Panc1 (cell line): Measurements from ENCODE around the gene CAPN15. TPM values are rescaled to one million over a fixed set of nuclear protein-coding genes. Genes with fewer than 3 reads are reported as not detected.

Experiments
- ATAC-seq: fragments of 200-7000 bp; cut with Tn5 transposase; 2 replicates; pipeline ENCODE4 v1.9.1; 2020; ENCODE audit warnings: mild to moderate bottlenecking, moderate library complexity
- BruUV-seq: library from RNA; stranded (reverse); fragments of 400-500 nt; replicated peaks from 2 replicates; lab custom pipeline; 2021; lab: Mats Ljungman, UMichigan
- CTCF ChIA-PET: fragments of 300-600 bp; sonication (Branson Sonifier 250); formaldehyde crosslinking; loops from one replicate; lab custom pipeline; 2022; ENCODE audit warnings: antibody characterized with exemption; lab: Charles Lee
- POLR2A ChIA-PET: fragments of 300-600 bp; sonication (Branson Sonifier 250); formaldehyde crosslinking; loops from one replicate; lab custom pipeline; 2022; ENCODE audit warnings: antibody characterized with exemption; lab: Charles Lee
- DNase-seq: peaks from one replicate; pipeline ENCODE4 v3.0.0-alpha.2; 2010; ENCODE audit warnings: low read depth, low spot score
- H3K27ac ChIP-seq: 2 replicates; pipeline ENCODE4 v1.5.1; 2011; ENCODE audit warnings: mild to moderate bottlenecking, low read length, inconsistent platforms
- H3K27me3 ChIP-seq: fragments of 200-500 bp; sonication (Bioruptor generic); 2 replicates; pipeline ENCODE4 v1.6.0; 2014; ENCODE audit warnings: low read length, inconsistent platforms; ENCODE audit not compliant: control insufficient read depth, insufficient read depth
- H3K36me3 ChIP-seq: fragments of 200-500 bp; sonication (Bioruptor generic); 2 replicates; pipeline ENCODE4 v1.5.1; 2014; ENCODE audit warnings: inconsistent platforms, mild to moderate bottlenecking, low read length, moderate library complexity; ENCODE audit not compliant: control insufficient read depth, insufficient read depth
- H3K4me1 ChIP-seq: 2 replicates; pipeline ENCODE4 v1.5.1; 2011; ENCODE audit warnings: inconsistent platforms, mild to moderate bottlenecking, low read length, moderate library complexity; ENCODE audit not compliant: control insufficient read depth, insufficient read depth
- H3K4me3 ChIP-seq, 2 experiments: 2 replicates each; pipeline ENCODE4 v1.5.1; 2011 to 2012; ENCODE audit warnings: low read depth in 2 of 2, low read length in 2 of 2, mild to moderate bottlenecking in 2 of 2, inconsistent platforms in 1 of 2, moderate library complexity in 1 of 2
- H3K9me3 ChIP-seq: fragments of 200-500 bp; sonication (Bioruptor generic); 2 replicates; pipeline ENCODE4 v1.5.1; 2014; ENCODE audit warnings: low read depth, mild to moderate bottlenecking, inconsistent platforms, low read length, moderate library complexity; ENCODE audit not compliant: control insufficient read depth, insufficient read depth
- POLR2AphosphoS5 ChIP-seq: IDR thresholded peaks from 2 replicates; pipeline ENCODE4 v1.6.1; 2012; ENCODE audit warnings: mild to moderate bottlenecking, low read depth, low read length, moderate library complexity
- SIN3A ChIP-seq: IDR thresholded peaks from 2 replicates; pipeline ENCODE4 v1.6.1; 2012; ENCODE audit warnings: low read depth, mild to moderate bottlenecking, low read length, moderate library complexity, borderline replicate concordance; ENCODE audit not compliant: insufficient read depth
- TCF7L2 ChIP-seq: IDR thresholded peaks from 2 replicates; pipeline ENCODE4 v1.6.1; 2011; ENCODE audit warnings: mild to moderate bottlenecking, low read depth, low read length, inconsistent platforms
- in situ Hi-C: cut with HindIII; loops from 2 replicates; pipeline ENCODE4 v1.10.0; 2016; ENCODE audit warnings: low sequenced_read_pairs, low pct_unique_long_range_greater_than_20kb
- intact Hi-C: fragments of 100-400 bp; cut with micrococcal nuclease; formaldehyde crosslinking; loops from one replicate; pipeline ENCODE4 v1.10.0; 2022; ENCODE audit not compliant: unreplicated experiment
- total RNA-seq: library from RNA; stranded (reverse); gene quantifications from one replicate; pipeline ENCODE4 v1.2.1, GENCODE V29; 2021; ENCODE audit not compliant: unreplicated experiment
- TF ChIP-seq, protein P1 (sequence below): fragments of 450-650 bp; IDR thresholded peaks from 2 replicates; pipeline ENCODE4 v1.5.1; 2017; ENCODE audit warnings: mild to moderate bottlenecking
- TF ChIP-seq, protein P2 (sequence below), 2 experiments: IDR thresholded peaks; 2 replicates each; pipeline ENCODE4 v1.6.1; 2011 to 2012; ENCODE audit warnings: low read depth in 2 of 2, control low read depth in 1 of 2, low read length in 1 of 2, mild to moderate bottlenecking in 1 of 2, moderate library complexity in 1 of 2; ENCODE audit not compliant: insufficient read depth in 1 of 2

Gene CAPN15
- total RNA-seq, 1 experiment from 2014 or later = 78.5 TPM

DNA sequence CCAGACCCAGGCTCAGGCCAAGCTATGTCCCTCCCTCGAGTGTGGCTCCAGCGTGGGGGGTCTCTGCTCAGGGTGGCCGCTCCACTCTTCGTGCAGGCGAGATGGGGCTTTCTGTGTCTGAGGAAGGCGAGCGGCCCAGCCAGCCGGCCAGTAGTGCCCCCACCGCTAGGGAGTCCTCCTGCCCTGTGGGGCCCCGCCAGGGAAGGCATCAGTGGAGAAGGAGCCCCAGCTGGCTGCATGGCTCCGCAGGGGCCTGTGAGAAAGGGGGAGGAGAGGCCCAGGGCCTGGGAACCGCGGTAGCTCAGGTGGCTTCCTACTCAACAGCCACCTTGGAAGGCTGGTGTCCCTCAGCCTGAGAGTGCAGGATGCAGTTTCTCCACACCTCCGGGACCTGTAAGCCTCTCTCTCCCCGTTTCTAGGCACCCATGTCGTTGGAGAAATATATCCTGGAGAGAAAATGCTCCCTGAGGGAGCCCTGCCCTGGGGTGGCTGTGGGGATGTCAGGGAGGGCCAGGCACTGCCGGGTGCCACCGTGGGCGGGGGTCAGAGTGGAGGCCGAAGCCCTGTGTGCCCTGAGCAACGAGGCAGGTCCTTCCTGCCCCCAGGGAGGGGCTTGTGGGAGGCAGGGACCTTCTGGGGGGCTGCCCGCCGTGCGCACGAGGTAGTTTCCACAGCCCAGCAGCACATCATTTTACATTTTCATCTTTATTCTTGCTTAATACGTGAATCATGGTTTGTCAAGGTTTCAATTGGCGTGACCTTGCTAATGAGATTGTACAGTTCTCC is 45.5 kb downstream of the CAPN15 start:
- no peak overlapping the region for H3K27ac ChIP-seq
- intact Hi-C loops (no loop called here), in situ Hi-C loops (no loop called here)
- H3K4me3 ChIP-seq = no peak overlapping the region
- DNase-seq (no peak), ATAC-seq (no peak)
- no peaks in the 10 kb centered on the region for H3K36me3 ChIP-seq
- no peaks in the 10 kb centered on the region for H3K27me3 ChIP-seq
- BruUV-seq = no TSS peak
- no peak for TF ChIP-seq TCF7L2
- TF ChIP-seq, protein P1, sequence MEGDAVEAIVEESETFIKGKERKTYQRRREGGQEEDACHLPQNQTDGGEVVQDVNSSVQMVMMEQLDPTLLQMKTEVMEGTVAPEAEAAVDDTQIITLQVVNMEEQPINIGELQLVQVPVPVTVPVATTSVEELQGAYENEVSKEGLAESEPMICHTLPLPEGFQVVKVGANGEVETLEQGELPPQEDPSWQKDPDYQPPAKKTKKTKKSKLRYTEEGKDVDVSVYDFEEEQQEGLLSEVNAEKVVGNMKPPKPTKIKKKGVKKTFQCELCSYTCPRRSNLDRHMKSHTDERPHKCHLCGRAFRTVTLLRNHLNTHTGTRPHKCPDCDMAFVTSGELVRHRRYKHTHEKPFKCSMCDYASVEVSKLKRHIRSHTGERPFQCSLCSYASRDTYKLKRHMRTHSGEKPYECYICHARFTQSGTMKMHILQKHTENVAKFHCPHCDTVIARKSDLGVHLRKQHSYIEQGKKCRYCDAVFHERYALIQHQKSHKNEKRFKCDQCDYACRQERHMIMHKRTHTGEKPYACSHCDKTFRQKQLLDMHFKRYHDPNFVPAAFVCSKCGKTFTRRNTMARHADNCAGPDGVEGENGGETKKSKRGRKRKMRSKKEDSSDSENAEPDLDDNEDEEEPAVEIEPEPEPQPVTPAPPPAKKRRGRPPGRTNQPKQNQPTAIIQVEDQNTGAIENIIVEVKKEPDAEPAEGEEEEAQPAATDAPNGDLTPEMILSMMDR = no peak
- TF ChIP-seq, protein P2, sequence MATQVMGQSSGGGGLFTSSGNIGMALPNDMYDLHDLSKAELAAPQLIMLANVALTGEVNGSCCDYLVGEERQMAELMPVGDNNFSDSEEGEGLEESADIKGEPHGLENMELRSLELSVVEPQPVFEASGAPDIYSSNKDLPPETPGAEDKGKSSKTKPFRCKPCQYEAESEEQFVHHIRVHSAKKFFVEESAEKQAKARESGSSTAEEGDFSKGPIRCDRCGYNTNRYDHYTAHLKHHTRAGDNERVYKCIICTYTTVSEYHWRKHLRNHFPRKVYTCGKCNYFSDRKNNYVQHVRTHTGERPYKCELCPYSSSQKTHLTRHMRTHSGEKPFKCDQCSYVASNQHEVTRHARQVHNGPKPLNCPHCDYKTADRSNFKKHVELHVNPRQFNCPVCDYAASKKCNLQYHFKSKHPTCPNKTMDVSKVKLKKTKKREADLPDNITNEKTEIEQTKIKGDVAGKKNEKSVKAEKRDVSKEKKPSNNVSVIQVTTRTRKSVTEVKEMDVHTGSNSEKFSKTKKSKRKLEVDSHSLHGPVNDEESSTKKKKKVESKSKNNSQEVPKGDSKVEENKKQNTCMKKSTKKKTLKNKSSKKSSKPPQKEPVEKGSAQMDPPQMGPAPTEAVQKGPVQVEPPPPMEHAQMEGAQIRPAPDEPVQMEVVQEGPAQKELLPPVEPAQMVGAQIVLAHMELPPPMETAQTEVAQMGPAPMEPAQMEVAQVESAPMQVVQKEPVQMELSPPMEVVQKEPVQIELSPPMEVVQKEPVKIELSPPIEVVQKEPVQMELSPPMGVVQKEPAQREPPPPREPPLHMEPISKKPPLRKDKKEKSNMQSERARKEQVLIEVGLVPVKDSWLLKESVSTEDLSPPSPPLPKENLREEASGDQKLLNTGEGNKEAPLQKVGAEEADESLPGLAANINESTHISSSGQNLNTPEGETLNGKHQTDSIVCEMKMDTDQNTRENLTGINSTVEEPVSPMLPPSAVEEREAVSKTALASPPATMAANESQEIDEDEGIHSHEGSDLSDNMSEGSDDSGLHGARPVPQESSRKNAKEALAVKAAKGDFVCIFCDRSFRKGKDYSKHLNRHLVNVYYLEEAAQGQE (IDR thresholded peaks at IDR 0.05; ENCODE audit: insufficient read depth in 1 of 2, low read depth in 2 of 2, low read length in 1 of 2) = no peak
- CTCF ChIA-PET = no interaction called here
- H3K9me3 ChIP-seq = no peaks in the 10 kb centered on the region
- POLR2A ChIA-PET = no interaction called here
- peaks cover 27% of the 10 kb centered on the region for H3K4me1 ChIP-seq

DNA sequence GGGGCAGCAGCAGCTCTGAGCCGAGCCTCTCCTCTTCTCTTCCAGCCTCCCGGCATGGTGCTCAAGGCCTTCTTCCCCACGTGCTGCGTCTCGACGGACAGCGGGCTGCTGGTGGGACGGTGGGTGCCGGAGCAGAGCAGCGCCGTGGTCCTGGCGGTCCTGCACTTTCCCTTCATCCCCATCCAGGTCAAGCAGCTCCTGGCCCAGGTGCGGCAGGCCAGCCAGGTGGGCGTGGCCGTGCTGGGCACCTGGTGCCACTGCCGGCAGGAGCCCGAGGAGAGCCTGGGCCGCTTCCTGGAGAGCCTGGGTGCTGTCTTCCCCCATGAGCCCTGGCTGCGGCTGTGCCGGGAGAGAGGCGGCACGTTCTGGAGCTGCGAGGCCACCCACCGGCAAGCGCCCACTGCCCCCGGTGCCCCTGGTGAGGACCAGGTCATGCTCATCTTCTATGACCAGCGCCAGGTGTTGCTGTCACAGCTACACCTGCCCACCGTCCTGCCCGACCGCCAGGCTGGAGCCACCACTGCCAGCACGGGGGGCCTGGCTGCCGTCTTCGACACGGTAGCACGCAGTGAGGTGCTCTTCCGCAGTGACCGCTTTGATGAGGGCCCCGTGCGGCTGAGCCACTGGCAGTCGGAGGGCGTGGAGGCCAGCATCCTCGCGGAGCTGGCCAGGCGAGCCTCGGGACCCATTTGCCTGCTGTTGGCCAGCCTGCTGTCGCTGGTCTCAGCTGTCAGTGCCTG is 46.7 kb downstream of the CAPN15 start:
- H3K27me3 ChIP-seq = no peaks in the 10 kb centered on the region
- ATAC-seq (no peak), DNase-seq (no peak)
- peaks cover 16% of the 10 kb centered on the region for H3K4me1 ChIP-seq
- POLR2A ChIA-PET = no interaction called here
- BruUV-seq = no TSS peak
- H3K9me3 ChIP-seq = no peaks in the 10 kb centered on the region
- TF ChIP-seq TCF7L2 (no peak), SIN3A (no peak), POLR2AphosphoS5 (no peak)
- TF ChIP-seq, protein P2 (IDR thresholded peaks at IDR 0.05; ENCODE audit: insufficient read depth in 1 of 2, low read depth in 2 of 2, low read length in 1 of 2) = no peak
- TF ChIP-seq, protein P1 = no peak
- H3K36me3 ChIP-seq = no peaks in the 10 kb centered on the region
- no peak overlapping the region for H3K4me3 ChIP-seq
- CTCF ChIA-PET = interaction anchor here (0.5 kb wide), 1 partner anchor 43 kb away, joined by 6 read pairs; no protein-coding TSS in a partner anchor
- intact Hi-C loops (no loop called here), in situ Hi-C loops (no loop called here)
- H3K27ac ChIP-seq = no peak overlapping the region
